ENCODE data around the gene SH3TC2. TPM values are rescaled to one million over a fixed set of nuclear protein-coding genes. Genes with fewer than 3 reads are reported as not detected.

The SH3TC2 gene
- total and polyA plus RNA-seq, 4 donors, result 0.28 to 3.3 (median 0.64) TPM

- H3K9me3 ChIP-seq (ENCODE audit: control insufficient read depth in 4 of 4, insufficient read depth in 3 of 4, low read length in 3 of 4), result peaks cover 0 to 9% (median 5%) of the 10 kb centered on the region in 4 donors
- DNase-seq, result no peak
- no peak overlapping the region for H3K27ac ChIP-seq (ENCODE audit: low read depth in 1 of 2, low read length in 1 of 2)
- H3K27me3 ChIP-seq (ENCODE audit: control insufficient read depth in 3 of 3, insufficient read depth in 3 of 3, low read length in 2 of 3), result no peaks in the 10 kb centered on the region
- ATAC-seq (ENCODE audit: insufficient read depth, low FRiP score), result no peak
- H3K4me3 ChIP-seq, result no peak overlapping the region
- no peaks in the 10 kb centered on the region for H3K36me3 ChIP-seq (ENCODE audit: control insufficient read depth in 4 of 4, insufficient read depth in 4 of 4, low read length in 4 of 4)
- no peak overlapping the region for H3K9ac ChIP-seq (ENCODE audit: insufficient read depth in 1 of 2, low read length in 2 of 2)
- no peak for TF ChIP-seq CTCF (IDR thresholded peaks at IDR 0.05; ENCODE audit: control extremely low read depth, extremely low read depth)
- H3K4me1 ChIP-seq (ENCODE audit: control insufficient read depth in 5 of 5, insufficient read depth in 5 of 5, low read length in 5 of 5), result no peaks in the 10 kb centered on the region
These were observed 37.5 kb upstream of the SH3TC2 start for GRCh38 chr5:149100331-149100730.

GRCh38 chr5:149099920-149100319, 37.1 kb upstream of the SH3TC2 start:
- no peak overlapping the region for H3K9ac ChIP-seq (ENCODE audit: insufficient read depth in 1 of 2, low read length in 2 of 2)
- H3K4me1 ChIP-seq (ENCODE audit: control insufficient read depth in 5 of 5, insufficient read depth in 5 of 5, low read length in 5 of 5), result no peaks in the 10 kb centered on the region
- no peaks in the 10 kb centered on the region for H3K27me3 ChIP-seq (ENCODE audit: control insufficient read depth in 3 of 3, insufficient read depth in 3 of 3, low read length in 2 of 3)
- peaks cover 0 to 9% (median 6%) of the 10 kb centered on the region in 4 donors for H3K9me3 ChIP-seq (ENCODE audit: control insufficient read depth in 4 of 4, insufficient read depth in 3 of 4, low read length in 3 of 4)
- no peak overlapping the region for H3K27ac ChIP-seq (ENCODE audit: low read depth in 1 of 2, low read length in 1 of 2)
- no peak for TF ChIP-seq CTCF (IDR thresholded peaks at IDR 0.05; ENCODE audit: control extremely low read depth, extremely low read depth)
- no peak for DNase-seq
- H3K36me3 ChIP-seq (ENCODE audit: control insufficient read depth in 4 of 4, insufficient read depth in 4 of 4, low read length in 4 of 4), result no peaks in the 10 kb centered on the region
- ATAC-seq (ENCODE audit: insufficient read depth, low FRiP score), result no peak
- H3K4me3 ChIP-seq, result no peak overlapping the region

GRCh38 chr5:149094996-149095395, 32.1 kb upstream of the SH3TC2 start:
- WGBS, 2 donors, result 95% methylated on average over 2 of the region's 2 CpGs
- H3K36me3 ChIP-seq (ENCODE audit: control insufficient read depth in 4 of 4, insufficient read depth in 4 of 4, low read length in 4 of 4), result no peaks in the 10 kb centered on the region
- H3K4me1 ChIP-seq (ENCODE audit: control insufficient read depth in 5 of 5, insufficient read depth in 5 of 5, low read length in 5 of 5), result no peaks in the 10 kb centered on the region
- DNase-seq (no peak), ATAC-seq (ENCODE audit: insufficient read depth, low FRiP score) (no peak)
- no peak overlapping the region for H3K27ac ChIP-seq (ENCODE audit: low read depth in 1 of 2, low read length in 1 of 2)
- H3K27me3 ChIP-seq (ENCODE audit: control insufficient read depth in 3 of 3, insufficient read depth in 3 of 3, low read length in 2 of 3), result no peaks in the 10 kb centered on the region
- H3K9ac ChIP-seq (ENCODE audit: insufficient read depth in 1 of 2, low read length in 2 of 2), result no peak overlapping the region
- no peak for TF ChIP-seq CTCF (IDR thresholded peaks at IDR 0.05; ENCODE audit: control extremely low read depth, extremely low read depth)
- H3K4me3 ChIP-seq, result no peak overlapping the region
- peaks cover 0 to 7% (median 5%) of the 10 kb centered on the region in 4 donors for H3K9me3 ChIP-seq (ENCODE audit: control insufficient read depth in 4 of 4, insufficient read depth in 3 of 4, low read length in 3 of 4)

- no peak for DNase-seq
- no peak for ATAC-seq (ENCODE audit: insufficient read depth, low FRiP score)
- Histone ChIP-seq H3K36me3 (ENCODE audit: control insufficient read depth in 4 of 4, insufficient read depth in 4 of 4, low read length in 4 of 4) (no peaks in the 10 kb centered on the region), H3K27ac (ENCODE audit: low read depth in 1 of 2, low read length in 1 of 2) (no peak overlapping the region), H3K9ac (ENCODE audit: insufficient read depth in 1 of 2, low read length in 2 of 2) (no peak overlapping the region), H3K27me3 (ENCODE audit: control insufficient read depth in 3 of 3, insufficient read depth in 3 of 3, low read length in 2 of 3) (no peaks in the 10 kb centered on the region), H3K9me3 (ENCODE audit: control insufficient read depth in 4 of 4, insufficient read depth in 3 of 4, low read length in 3 of 4) (peaks cover 0 to 6% (median 5%) of the 10 kb centered on the region in 4 donors), H3K4me3 (no peak overlapping the region), H3K4me1 (ENCODE audit: control insufficient read depth in 5 of 5, insufficient read depth in 5 of 5, low read length in 5 of 5) (no peaks in the 10 kb centered on the region)
- WGBS, 2 donors, result 48% methylated on average over 2 of the region's 2 CpGs
- TF ChIP-seq CTCF (IDR thresholded peaks at IDR 0.05; ENCODE audit: control extremely low read depth, extremely low read depth), result no peak
These were observed 30.8 kb upstream of the SH3TC2 start for GRCh38 chr5:149093625-149094024.

Data from lung (tissue), 12 donors.